ENCODE data around the gene PTPRM. TPM values are rescaled to one million over a fixed set of nuclear protein-coding genes. Genes with fewer than 3 reads are reported as not detected.

The PTPRM gene
- total and polyA plus RNA-seq, 2 of the 8 experiments (the other 6 are each of a cell fraction or from before 2014, with no cell fraction given): 4.1 to 7.0 TPM

DNA sequence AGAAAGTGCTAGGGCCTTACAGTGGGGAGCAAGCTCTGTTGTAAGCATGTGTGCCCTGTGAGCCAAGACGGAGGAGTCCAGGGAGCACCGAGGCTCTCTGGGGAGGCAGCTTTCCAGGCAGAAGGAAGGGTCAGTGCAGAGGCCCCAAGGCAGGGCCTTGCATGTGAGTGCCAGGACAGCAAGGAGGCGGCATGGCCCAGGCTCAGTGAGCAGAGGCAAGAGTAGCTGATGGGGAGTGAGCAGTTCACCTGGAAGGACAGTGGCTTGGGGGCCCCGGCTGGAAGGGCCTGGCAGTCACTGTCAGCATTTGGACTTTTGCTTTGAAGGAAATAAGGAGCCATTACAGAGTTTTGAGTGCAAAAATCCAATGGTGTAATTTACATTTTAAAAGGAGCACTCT, 818.3 kb downstream of the PTPRM start (continued):
- TF ChIP-seq, protein P1, sequence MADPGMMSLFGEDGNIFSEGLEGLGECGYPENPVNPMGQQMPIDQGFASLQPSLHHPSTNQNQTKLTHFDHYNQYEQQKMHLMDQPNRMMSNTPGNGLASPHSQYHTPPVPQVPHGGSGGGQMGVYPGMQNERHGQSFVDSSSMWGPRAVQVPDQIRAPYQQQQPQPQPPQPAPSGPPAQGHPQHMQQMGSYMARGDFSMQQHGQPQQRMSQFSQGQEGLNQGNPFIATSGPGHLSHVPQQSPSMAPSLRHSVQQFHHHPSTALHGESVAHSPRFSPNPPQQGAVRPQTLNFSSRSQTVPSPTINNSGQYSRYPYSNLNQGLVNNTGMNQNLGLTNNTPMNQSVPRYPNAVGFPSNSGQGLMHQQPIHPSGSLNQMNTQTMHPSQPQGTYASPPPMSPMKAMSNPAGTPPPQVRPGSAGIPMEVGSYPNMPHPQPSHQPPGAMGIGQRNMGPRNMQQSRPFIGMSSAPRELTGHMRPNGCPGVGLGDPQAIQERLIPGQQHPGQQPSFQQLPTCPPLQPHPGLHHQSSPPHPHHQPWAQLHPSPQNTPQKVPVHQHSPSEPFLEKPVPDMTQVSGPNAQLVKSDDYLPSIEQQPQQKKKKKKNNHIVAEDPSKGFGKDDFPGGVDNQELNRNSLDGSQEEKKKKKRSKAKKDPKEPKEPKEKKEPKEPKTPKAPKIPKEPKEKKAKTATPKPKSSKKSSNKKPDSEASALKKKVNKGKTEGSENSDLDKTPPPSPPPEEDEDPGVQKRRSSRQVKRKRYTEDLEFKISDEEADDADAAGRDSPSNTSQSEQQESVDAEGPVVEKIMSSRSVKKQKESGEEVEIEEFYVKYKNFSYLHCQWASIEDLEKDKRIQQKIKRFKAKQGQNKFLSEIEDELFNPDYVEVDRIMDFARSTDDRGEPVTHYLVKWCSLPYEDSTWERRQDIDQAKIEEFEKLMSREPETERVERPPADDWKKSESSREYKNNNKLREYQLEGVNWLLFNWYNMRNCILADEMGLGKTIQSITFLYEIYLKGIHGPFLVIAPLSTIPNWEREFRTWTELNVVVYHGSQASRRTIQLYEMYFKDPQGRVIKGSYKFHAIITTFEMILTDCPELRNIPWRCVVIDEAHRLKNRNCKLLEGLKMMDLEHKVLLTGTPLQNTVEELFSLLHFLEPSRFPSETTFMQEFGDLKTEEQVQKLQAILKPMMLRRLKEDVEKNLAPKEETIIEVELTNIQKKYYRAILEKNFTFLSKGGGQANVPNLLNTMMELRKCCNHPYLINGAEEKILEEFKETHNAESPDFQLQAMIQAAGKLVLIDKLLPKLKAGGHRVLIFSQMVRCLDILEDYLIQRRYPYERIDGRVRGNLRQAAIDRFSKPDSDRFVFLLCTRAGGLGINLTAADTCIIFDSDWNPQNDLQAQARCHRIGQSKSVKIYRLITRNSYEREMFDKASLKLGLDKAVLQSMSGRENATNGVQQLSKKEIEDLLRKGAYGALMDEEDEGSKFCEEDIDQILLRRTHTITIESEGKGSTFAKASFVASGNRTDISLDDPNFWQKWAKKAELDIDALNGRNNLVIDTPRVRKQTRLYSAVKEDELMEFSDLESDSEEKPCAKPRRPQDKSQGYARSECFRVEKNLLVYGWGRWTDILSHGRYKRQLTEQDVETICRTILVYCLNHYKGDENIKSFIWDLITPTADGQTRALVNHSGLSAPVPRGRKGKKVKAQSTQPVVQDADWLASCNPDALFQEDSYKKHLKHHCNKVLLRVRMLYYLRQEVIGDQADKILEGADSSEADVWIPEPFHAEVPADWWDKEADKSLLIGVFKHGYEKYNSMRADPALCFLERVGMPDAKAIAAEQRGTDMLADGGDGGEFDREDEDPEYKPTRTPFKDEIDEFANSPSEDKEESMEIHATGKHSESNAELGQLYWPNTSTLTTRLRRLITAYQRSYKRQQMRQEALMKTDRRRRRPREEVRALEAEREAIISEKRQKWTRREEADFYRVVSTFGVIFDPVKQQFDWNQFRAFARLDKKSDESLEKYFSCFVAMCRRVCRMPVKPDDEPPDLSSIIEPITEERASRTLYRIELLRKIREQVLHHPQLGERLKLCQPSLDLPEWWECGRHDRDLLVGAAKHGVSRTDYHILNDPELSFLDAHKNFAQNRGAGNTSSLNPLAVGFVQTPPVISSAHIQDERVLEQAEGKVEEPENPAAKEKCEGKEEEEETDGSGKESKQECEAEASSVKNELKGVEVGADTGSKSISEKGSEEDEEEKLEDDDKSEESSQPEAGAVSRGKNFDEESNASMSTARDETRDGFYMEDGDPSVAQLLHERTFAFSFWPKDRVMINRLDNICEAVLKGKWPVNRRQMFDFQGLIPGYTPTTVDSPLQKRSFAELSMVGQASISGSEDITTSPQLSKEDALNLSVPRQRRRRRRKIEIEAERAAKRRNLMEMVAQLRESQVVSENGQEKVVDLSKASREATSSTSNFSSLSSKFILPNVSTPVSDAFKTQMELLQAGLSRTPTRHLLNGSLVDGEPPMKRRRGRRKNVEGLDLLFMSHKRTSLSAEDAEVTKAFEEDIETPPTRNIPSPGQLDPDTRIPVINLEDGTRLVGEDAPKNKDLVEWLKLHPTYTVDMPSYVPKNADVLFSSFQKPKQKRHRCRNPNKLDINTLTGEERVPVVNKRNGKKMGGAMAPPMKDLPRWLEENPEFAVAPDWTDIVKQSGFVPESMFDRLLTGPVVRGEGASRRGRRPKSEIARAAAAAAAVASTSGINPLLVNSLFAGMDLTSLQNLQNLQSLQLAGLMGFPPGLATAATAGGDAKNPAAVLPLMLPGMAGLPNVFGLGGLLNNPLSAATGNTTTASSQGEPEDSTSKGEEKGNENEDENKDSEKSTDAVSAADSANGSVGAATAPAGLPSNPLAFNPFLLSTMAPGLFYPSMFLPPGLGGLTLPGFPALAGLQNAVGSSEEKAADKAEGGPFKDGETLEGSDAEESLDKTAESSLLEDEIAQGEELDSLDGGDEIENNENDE (IDR thresholded peaks at IDR 0.05; ENCODE audit: insufficient replicate concordance, low read length): no peak
- TF ChIP-seq GTF2F1 (IDR thresholded peaks at IDR 0.05; ENCODE audit: borderline replicate concordance, low read depth, low read length) (no peak), JUN (IDR thresholded peaks at IDR 0.05; ENCODE audit: low read depth, low read length) (no peak), CHD2 (IDR thresholded peaks at IDR 0.05; ENCODE audit: low read length) (no peak), EZH2 (IDR thresholded peaks at IDR 0.05; ENCODE audit: low read depth, low read length, severe bottlenecking) (no peak)
